OCI-LY1 (cell line): Measurements from ENCODE around the gene ABCB4.

Experiments
- H2AFZ ChIP-seq: fragments of 200-600 bp; sonication (generic), shearing (Covaris generic); 2 replicates; pipeline ENCODE4 v1.6.0; 2014; ENCODE audit warnings: antibody characterized with exemption, mild to moderate bottlenecking, low read length
- H3F3A ChIP-seq: fragments of 200-600 bp; sonication (generic), shearing (Covaris generic); 2 replicates; pipeline ENCODE4 v1.6.0; 2014; ENCODE audit warnings: mild to moderate bottlenecking, antibody characterized with exemption, low read length, moderate library complexity; ENCODE audit not compliant: insufficient read depth
- H3K27ac ChIP-seq: fragments of 200-600 bp; sonication (generic); 2 replicates; pipeline ENCODE4 v1.5.1; 2014; ENCODE audit warnings: low read length, mixed run types, mild to moderate bottlenecking, low read depth; ENCODE audit not compliant: poor library complexity, severe bottlenecking
- H3K27me3 ChIP-seq: fragments of 200-600 bp; sonication (generic); 2 replicates; pipeline ENCODE4 v1.6.0; 2014; ENCODE audit warnings: antibody characterized with exemption, mild to moderate bottlenecking, low read length, moderate library complexity; ENCODE audit not compliant: insufficient read depth
- H3K36me3 ChIP-seq: fragments of 200-600 bp; sonication (generic); 2 replicates; pipeline ENCODE4 v1.6.1; 2014; ENCODE audit warnings: mild to moderate bottlenecking, antibody characterized with exemption, low read length, moderate library complexity, mixed read lengths; ENCODE audit not compliant: insufficient read depth
- H3K4me1 ChIP-seq: fragments of 200-600 bp; sonication (generic); 2 replicates; pipeline ENCODE4 v1.5.1; 2014; ENCODE audit warnings: mild to moderate bottlenecking, low read length, moderate library complexity; ENCODE audit not compliant: insufficient read depth, severe bottlenecking
- H3K4me2 ChIP-seq: fragments of 200-600 bp; sonication (generic), shearing (Covaris generic); 2 replicates; pipeline ENCODE4 v1.6.1; 2014; ENCODE audit warnings: low read length
- H3K4me3 ChIP-seq: fragments of 200-600 bp; sonication (generic); 2 replicates; pipeline ENCODE4 v1.5.1; 2014; ENCODE audit warnings: low read length, low read depth, mild to moderate bottlenecking, mixed read lengths; ENCODE audit not compliant: poor library complexity, severe bottlenecking
- H3K79me2 ChIP-seq: fragments of 200-600 bp; shearing (Covaris generic); 2 replicates; pipeline ENCODE4 v1.6.1; 2016; ENCODE audit warnings: mixed run types, low read length, mixed read lengths; ENCODE audit not compliant: insufficient read depth
- H3K9ac ChIP-seq: fragments of 200-600 bp; sonication (generic), shearing (Covaris generic); 2 replicates; pipeline ENCODE4 v1.6.1; 2014; ENCODE audit warnings: mild to moderate bottlenecking, low read length, mixed read lengths
- H3K9me2 ChIP-seq: fragments of 200-600 bp; sonication (generic), shearing (Covaris generic); 2 replicates; pipeline ENCODE4 v1.6.1; 2014; ENCODE audit warnings: low read depth, mild to moderate bottlenecking, low read length, mixed read lengths
- H3K9me3 ChIP-seq: fragments of 200-600 bp; shearing (Covaris generic); 2 replicates; pipeline ENCODE4 v1.6.1; 2014; ENCODE audit warnings: low read length, mixed read lengths
- H4K20me1 ChIP-seq: fragments of 200-600 bp; sonication (generic), shearing (Covaris generic); 2 replicates; pipeline ENCODE4 v1.6.0; 2016; ENCODE audit warnings: mild to moderate bottlenecking, low read length; ENCODE audit not compliant: insufficient read depth
- CTCF ChIP-seq: fragments of 200-600 bp; sonication (generic), shearing (Covaris generic); IDR thresholded peaks from 2 replicates; pipeline ENCODE4 v1.5.1; 2017; ENCODE audit warnings: mild to moderate bottlenecking, antibody characterized with exemption, low read length, moderate library complexity, mixed read lengths
- EZH2 ChIP-seq: fragments of 200-600 bp; sonication (generic), shearing (Covaris generic); IDR thresholded peaks from 2 replicates; pipeline ENCODE4 v1.8.0; 2017; ENCODE audit warnings: borderline replicate concordance, mixed run types, mild to moderate bottlenecking, antibody characterized with exemption, low read length, moderate library complexity, mixed read lengths

Gene ABCB4

GRCh38 chr7:87506246-87507180 is 31.0 kb upstream of the ABCB4 start:
- H3K4me1 ChIP-seq, result peaks cover 17% of the 10 kb centered on the region
- no peak overlapping the region for H3K4me3 ChIP-seq
- TF ChIP-seq EZH2 (no peak), CTCF (peak; percentile 78)
- H3K4me2 ChIP-seq, result no peak overlapping the region
- no peak overlapping the region for H3K27ac ChIP-seq
- no peaks in the 10 kb centered on the region for H3K79me2 ChIP-seq
- no peak overlapping the region for H3K9ac ChIP-seq
- no peak overlapping the region for H2AFZ ChIP-seq
- H3K9me3 ChIP-seq, result no peaks in the 10 kb centered on the region
- no peaks in the 10 kb centered on the region for H3K9me2 ChIP-seq
- H3F3A ChIP-seq, result no peaks in the 10 kb centered on the region
- H3K36me3 ChIP-seq, result 0 out of 2 replicates have a peak, but pooled peaks cover 8% of the 10 kb centered on the region
- no peaks in the 10 kb centered on the region for H4K20me1 ChIP-seq
- no peaks in the 10 kb centered on the region for H3K27me3 ChIP-seq

GRCh38 chr7:87505557-87506245 is 30.2 kb upstream of the ABCB4 start:
- no peaks in the 10 kb centered on the region for H3K79me2 ChIP-seq
- no peaks in the 10 kb centered on the region for H4K20me1 ChIP-seq
- H3K27me3 ChIP-seq, result no peaks in the 10 kb centered on the region
- no peak overlapping the region for H3K27ac ChIP-seq
- peaks cover 17% of the 10 kb centered on the region for H3K4me1 ChIP-seq
- H2AFZ ChIP-seq, result 0 out of 2 replicates have a peak overlapping the region, but pooled peaks have one; percentile 2
- H3K4me2 ChIP-seq, result no peak overlapping the region
- H3K9me3 ChIP-seq, result no peaks in the 10 kb centered on the region
- TF ChIP-seq CTCF, result no peak
- no peak for TF ChIP-seq EZH2
- 0 out of 2 replicates have a peak, but pooled peaks cover 8% of the 10 kb centered on the region for H3K36me3 ChIP-seq
- no peaks in the 10 kb centered on the region for H3K9me2 ChIP-seq
- H3K4me3 ChIP-seq, result no peak overlapping the region
- H3K9ac ChIP-seq, result no peak overlapping the region
- H3F3A ChIP-seq, result no peaks in the 10 kb centered on the region

GRCh38 chr7:87505122-87505521 is 29.6 kb upstream of the ABCB4 start:
- Histone ChIP-seq H3K27me3 (no peaks in the 10 kb centered on the region), H3K9me3 (no peaks in the 10 kb centered on the region), H3K9me2 (no peaks in the 10 kb centered on the region), H2AFZ (no peak overlapping the region), H3K36me3 (0 out of 2 replicates have a peak, but pooled peaks cover 8% of the 10 kb centered on the region), H3K27ac (no peak overlapping the region), H4K20me1 (no peaks in the 10 kb centered on the region), H3K4me1 (peaks cover 17% of the 10 kb centered on the region), H3F3A (no peaks in the 10 kb centered on the region), H3K9ac (no peak overlapping the region), H3K4me3 (no peak overlapping the region), H3K4me2 (no peak overlapping the region), H3K79me2 (no peaks in the 10 kb centered on the region)
- TF ChIP-seq EZH2, result no peak
- no peak for TF ChIP-seq CTCF
